Endodermal cell (in vitro differentiated cells): ENCODE measurements around the gene KLF16. TPM values are rescaled to one million over a fixed set of nuclear protein-coding genes. Genes with fewer than 3 reads are reported as not detected.

Experiments
- DNase-seq: peaks from one replicate; pipeline ENCODE4 v3.0.0-alpha.2; 2017
- H3K27ac ChIP-seq: 2 replicates; pipeline ENCODE4 v1.5.1; 2013; ENCODE audit warnings: mild to moderate bottlenecking, low read depth, low read length, moderate library complexity
- H3K27me3 ChIP-seq: 2 replicates; pipeline ENCODE4 v1.6.1; 2013; ENCODE audit warnings: mild to moderate bottlenecking, low read length, moderate library complexity; ENCODE audit not compliant: insufficient read depth, control insufficient read depth, poor library complexity, severe bottlenecking
- H3K36me3 ChIP-seq: 2 replicates; pipeline ENCODE4 v1.7.0; 2013; ENCODE audit warnings: mild to moderate bottlenecking, low read length, moderate library complexity; ENCODE audit not compliant: control insufficient read depth, insufficient read depth
- H3K4me1 ChIP-seq: one replicate; pipeline ENCODE4 v1.7.0; 2013; ENCODE audit warnings: low read length; ENCODE audit not compliant: control insufficient read depth, insufficient read depth
- H3K4me3 ChIP-seq: 2 replicates; pipeline ENCODE4 v1.5.1; 2013; ENCODE audit warnings: mild to moderate bottlenecking, low read length, moderate library complexity
- H3K9ac ChIP-seq: 2 replicates; pipeline ENCODE4 v1.6.1; 2013; ENCODE audit warnings: mild to moderate bottlenecking, low read length, moderate library complexity; ENCODE audit not compliant: poor library complexity, severe bottlenecking; ENCODE audit errors: extremely low read depth
- H3K9me3 ChIP-seq: 2 replicates; pipeline ENCODE4 v1.6.1; 2013; ENCODE audit warnings: mild to moderate bottlenecking, low read length, moderate library complexity; ENCODE audit not compliant: control insufficient read depth
- H3K27ac Mint-ChIP-seq: 2 replicates; pipeline ENCODE4 v1.8.0; 2020; ENCODE audit warnings: mixed read lengths
- H3K27me3 Mint-ChIP-seq: 2 replicates; pipeline ENCODE4 v1.8.0; 2021; ENCODE audit warnings: mild to moderate bottlenecking, mixed read lengths; ENCODE audit not compliant: insufficient read depth
- H3K36me3 Mint-ChIP-seq: 2 replicates; pipeline ENCODE4 v1.8.0; 2020; ENCODE audit warnings: low read depth, mixed read lengths
- H3K4me1 Mint-ChIP-seq: 2 replicates; pipeline ENCODE4 v1.8.0; 2020; ENCODE audit warnings: mixed read lengths
- H3K4me3 Mint-ChIP-seq: 2 replicates; pipeline ENCODE4 v1.8.0; 2020; ENCODE audit warnings: mild to moderate bottlenecking, moderate library complexity, mixed read lengths
- H3K9me3 Mint-ChIP-seq: 2 replicates; pipeline ENCODE4 v1.8.0; 2020; ENCODE audit warnings: mild to moderate bottlenecking, mixed read lengths
- CTCF ChIP-seq: fragments of 200-600 bp; sonication (generic); conservative IDR thresholded peaks from 2 replicates; pipeline ENCODE4 v1.5.0; 2021; ENCODE audit warnings: antibody characterized with exemption, mild to moderate bottlenecking
- WGBS, 2 experiments: methylation state at CpG; one replicate each; pipeline versions ENCODE4 v1.1.5 to v1.1.7; 2013; ENCODE audit warnings: missing lambda C conversion rate in 2 of 2, mixed read lengths in 1 of 2; ENCODE audit not compliant: insufficient coverage in 1 of 2, insufficient read length in 1 of 2; 5-methylcytosine and 5-hydroxymethylcytosine counted together
- total RNA-seq, 2 donors: library from RNA; stranded (reverse); fragmentation: NEBNext Ultra II Directional in 1 of 2; extraction: Animal tissue kit (Norgen Biotek cat#: 25700) in 1 of 2; gene quantifications; 2 replicates in 1 of 2; 3 replicates in 1 of 2; pipeline ENCODE4 v1.2.1, GENCODE V29; 2021

KLF16 gene
- total RNA-seq, 2 donors from 2014 or later, result 39.0 to 42.9 TPM

DNA sequence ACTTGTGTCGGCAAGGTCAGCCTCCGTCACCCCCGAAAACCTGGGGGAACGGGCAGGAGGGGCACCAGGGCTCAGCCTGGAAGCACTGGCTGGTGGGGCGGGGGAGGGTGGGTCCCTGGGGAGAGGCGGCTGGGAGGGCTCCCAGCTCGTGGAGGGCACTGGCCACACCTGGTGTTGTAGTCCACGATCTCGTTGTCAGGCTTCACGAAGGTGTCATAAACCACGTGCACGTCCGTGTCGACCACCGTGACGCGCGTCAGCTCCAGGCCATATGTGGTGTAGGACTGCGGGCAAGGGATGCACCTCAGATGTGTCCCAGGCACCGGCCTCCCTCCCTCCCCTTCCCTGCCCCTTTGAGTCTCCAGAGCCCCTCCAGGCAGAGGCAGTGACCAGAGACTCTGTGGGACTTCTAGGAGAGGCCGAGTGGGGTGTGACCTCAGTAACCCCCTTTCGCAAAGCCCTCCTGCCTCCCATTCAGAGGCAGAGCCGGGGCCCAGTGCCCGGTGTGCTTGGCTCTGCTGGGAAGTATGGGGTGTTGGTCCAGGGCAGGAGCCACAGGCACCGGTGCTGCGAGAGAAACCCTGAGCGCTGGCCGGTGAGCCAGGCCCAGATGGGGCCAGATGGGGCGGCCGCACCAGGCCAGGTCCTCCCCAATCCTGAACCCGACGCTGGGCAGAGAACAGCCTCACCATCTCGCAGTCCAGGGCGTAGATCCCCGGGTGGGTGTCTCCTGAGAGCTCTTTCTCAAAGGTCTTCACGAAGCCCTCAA is 46.7 kb downstream of the KLF16 start:
- H3K36me3 ChIP-seq, result peaks cover 17% of the 10 kb centered on the region
- H3K9ac ChIP-seq, result no peak overlapping the region
- no peaks in the 10 kb centered on the region for H3K27me3 ChIP-seq
- H3K9me3 ChIP-seq, result no peaks in the 10 kb centered on the region
- H3K9me3 Mint-ChIP-seq, result no peaks in the 10 kb centered on the region
- peaks cover 21% of the 10 kb centered on the region for H3K36me3 Mint-ChIP-seq
- DNase-seq, result no peak
- H3K4me1 Mint-ChIP-seq, result peaks cover 2% of the 10 kb centered on the region
- no peaks in the 10 kb centered on the region for H3K27me3 Mint-ChIP-seq
- H3K4me3 Mint-ChIP-seq, result no peak overlapping the region
- H3K4me3 ChIP-seq, result no peak overlapping the region
- no peak overlapping the region for H3K27ac Mint-ChIP-seq
- WGBS, 2 experiments, result 95 to 97% methylated on average over 21 to 36 of the region's 36 CpGs
- H3K4me1 ChIP-seq, result no peaks in the 10 kb centered on the region
- no peak for TF ChIP-seq CTCF
- no peak overlapping the region for H3K27ac ChIP-seq

GRCh38 chr19:1815605-1816529 is 47.5 kb downstream of the KLF16 start:
- TF ChIP-seq CTCF, result no peak
- Histone ChIP-seq H3K9ac (no peak overlapping the region), H3K9me3 (no peaks in the 10 kb centered on the region), H3K4me1 (no peaks in the 10 kb centered on the region), H3K4me3 (no peak overlapping the region), H3K36me3 (peaks cover 17% of the 10 kb centered on the region), H3K27ac (no peak overlapping the region), H3K27me3 (no peaks in the 10 kb centered on the region)
- H3K27me3 Mint-ChIP-seq, result peaks cover 5% of the 10 kb centered on the region
- DNase-seq, result no peak
- no peak overlapping the region for H3K27ac Mint-ChIP-seq
- H3K4me3 Mint-ChIP-seq, result no peak overlapping the region
- peaks cover 16% of the 10 kb centered on the region for H3K36me3 Mint-ChIP-seq
- WGBS, 2 experiments, result 94 to 98% methylated on average over 42 to 61 of the region's 61 CpGs
- H3K9me3 Mint-ChIP-seq, result no peaks in the 10 kb centered on the region
- H3K4me1 Mint-ChIP-seq, result peaks cover 2% of the 10 kb centered on the region

- Histone ChIP-seq H3K36me3 (peaks cover 10% of the 10 kb centered on the region), H3K9ac (no peak overlapping the region), H3K27ac (no peak overlapping the region), H3K4me1 (no peaks in the 10 kb centered on the region), H3K9me3 (no peaks in the 10 kb centered on the region), H3K4me3 (no peak overlapping the region), H3K27me3 (no peaks in the 10 kb centered on the region)
- H3K4me3 Mint-ChIP-seq, result no peak overlapping the region
- H3K36me3 Mint-ChIP-seq, result peaks cover 9% of the 10 kb centered on the region
- no peak for DNase-seq
- WGBS, 2 experiments, result 95% methylated on average over 6 to 23 of the region's 26 CpGs
- no peak overlapping the region for H3K27ac Mint-ChIP-seq
- H3K4me1 Mint-ChIP-seq, result peaks cover 2% of the 10 kb centered on the region
- no peaks in the 10 kb centered on the region for H3K9me3 Mint-ChIP-seq
- TF ChIP-seq CTCF, result no peak
- peaks cover 8% of the 10 kb centered on the region for H3K27me3 Mint-ChIP-seq
Measured at GRCh38 chr19:1814833-1815604, 48.4 kb downstream of the KLF16 start.
